Inflammatory macrophage treated with lipopolysaccharide for 1 hour (primary cell): ENCODE measurements around the gene TLR5.
A peak's percentile ranks its signal among the peaks of the same experiment; 100 is the strongest.

Experiments used
- DNase-seq, 2 donors: peaks; one replicate each; pipeline ENCODE4 v3.0.0-alpha.2; 2020 to 2022

The TLR5 gene

DNA sequence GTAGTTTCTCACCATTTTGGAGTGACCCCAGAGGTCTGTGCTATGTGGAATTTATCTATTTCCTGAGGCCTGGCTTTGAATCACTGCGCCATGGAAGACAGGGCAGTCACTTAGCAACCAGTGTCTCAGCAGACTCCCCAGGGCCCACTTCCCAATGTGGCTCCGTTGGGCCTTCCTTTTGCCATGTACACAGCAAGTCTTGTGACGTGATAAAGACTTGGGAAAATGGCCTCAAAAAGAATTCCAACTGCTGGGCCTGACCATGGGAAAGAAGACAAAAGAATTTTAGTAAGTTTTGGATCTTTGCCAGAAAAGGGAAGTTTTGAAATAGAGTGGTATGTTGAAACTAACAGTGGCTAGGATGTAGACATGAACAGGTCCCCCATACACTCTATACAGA, 36.2 kb downstream of the TLR5 start:
- peak in 1 of 2 donors; percentile 28 for DNase-seq

DNA sequence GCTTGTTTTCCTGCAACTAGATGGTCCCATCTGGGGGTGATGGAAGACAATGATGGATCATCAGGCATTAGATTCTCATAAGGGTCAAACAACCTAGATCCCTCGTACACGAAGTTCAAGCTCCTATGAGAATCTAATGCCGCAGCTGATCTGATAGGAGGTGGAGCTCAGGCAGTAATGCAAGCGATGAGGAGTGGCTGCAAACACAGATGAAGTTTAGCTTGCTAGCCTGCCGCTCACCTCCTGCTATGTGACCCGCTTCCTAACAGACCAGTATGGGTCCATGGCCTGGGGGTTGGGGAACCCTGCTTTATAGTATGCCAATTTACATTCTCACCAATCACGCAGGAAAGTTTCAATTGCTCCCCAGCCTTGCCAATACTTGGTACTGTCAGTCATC, 37.5 kb downstream of the TLR5 start:
- DNase-seq: no peak

DNA sequence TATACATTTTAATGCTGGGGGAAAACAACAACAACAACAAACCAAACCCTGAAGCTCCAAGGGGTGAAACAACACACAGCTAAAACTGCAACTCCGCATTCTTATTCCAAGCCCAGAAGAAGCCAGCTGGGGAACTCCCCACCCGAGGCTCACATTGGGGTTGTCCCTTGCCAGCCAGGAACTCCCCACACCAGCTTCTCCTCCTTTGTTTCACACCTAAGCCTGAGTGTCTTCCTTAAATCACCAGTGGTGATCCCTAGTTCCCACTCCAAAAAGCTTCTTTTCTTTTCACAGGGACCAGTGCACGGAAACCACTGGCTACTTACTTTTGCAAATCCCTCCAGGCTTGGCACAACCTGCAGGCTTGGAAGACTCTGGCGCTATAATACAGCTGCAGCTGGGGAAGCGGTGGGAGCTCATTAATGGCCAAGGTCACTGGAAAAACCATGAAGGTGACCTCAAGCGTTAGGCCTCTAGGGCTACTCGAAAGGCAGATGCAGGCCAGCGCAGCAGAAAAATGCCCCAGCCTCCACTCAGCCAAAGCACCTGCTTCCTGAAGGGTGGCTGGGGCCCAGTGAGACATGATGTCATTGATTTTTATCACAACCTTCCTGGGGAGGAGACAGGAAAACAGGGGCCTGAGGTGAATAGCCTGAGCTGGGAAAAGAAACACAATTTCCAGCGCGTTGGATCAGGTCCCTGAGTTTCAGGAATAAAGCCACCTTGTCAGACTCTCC, 40.1 kb downstream of the TLR5 start:
- no peak for DNase-seq

DNA sequence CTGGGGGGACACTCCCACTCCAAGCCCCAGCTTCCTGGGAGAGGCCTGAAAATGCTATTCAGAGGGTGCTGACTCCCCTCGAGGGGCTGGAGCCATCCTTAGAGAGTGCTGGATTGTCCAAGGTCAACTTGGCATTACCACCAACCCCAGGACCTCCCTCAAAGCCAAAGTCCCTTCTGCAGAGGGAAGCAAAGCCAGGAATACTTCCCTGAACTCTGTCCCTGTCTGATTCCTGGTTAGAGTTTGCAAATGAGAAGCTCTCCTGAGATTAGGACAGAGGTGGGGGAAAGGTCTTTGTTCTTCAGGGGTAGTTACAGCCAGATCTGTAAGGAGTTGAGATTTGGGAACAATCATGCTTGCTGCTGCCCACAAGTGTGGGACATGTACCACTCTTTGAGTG, 45.3 kb downstream of the TLR5 start:
- no peak for DNase-seq

DNA sequence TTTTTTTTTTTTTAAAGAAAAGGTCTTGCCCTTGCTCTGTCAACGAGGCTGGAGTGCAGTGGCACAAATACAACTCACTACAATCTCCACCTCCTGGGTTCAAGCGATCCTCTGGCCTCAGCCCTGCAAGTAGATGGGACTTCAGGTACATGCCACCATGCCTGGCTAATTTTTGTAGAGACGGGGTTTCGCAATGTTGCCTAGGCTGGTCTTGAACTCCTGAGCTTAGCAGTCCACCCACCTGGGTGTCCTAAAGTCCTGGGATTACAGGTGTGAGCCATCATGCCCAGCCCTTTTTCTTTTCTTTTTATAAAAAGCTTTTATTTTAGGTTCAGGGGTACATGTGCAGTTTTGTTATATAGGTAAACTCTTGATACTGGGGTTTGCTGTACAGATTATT, 47.2 kb downstream of the TLR5 start:
- DNase-seq: no peak

DNA sequence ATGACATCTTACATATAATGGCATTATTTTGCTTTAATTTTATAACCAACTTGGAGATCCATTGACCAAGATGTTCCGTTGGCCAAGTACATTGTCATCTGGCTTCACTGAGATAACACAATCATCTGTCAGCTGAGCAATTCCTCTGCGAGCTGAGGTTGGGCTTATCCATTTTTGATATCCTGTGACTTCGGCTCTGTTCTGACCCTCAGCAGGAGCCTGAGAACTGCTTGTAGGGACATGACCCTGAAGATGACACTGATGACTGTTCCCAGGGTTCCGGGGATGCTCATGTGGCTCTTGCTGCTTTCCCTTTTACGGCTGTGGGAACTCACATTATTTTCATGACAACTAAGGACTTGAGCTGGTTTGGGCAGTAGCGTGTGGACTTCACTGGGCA, 51.2 kb downstream of the TLR5 start:
- DNase-seq: no peak

DNA sequence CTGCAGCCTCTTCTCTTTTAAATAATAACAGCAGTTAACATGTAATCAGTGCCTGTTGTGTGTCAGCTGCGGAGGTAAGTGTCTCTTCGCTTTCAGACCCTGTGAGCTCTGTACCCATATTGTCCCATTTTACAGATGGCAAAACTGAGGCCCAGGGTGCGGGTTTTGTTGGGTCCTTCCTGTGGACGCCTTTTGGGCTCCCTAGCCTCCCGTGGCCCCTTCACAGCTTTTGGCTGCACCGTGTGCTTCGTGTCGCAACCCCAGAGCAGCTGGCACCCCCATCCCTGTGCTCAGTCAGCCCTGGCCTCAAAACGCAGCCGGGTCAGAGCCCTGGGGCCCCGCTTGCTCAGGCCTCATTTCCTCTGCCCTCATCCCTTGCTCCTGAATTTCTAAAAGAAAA, 53.8 kb downstream of the TLR5 start:
- DNase-seq: no peak

DNA sequence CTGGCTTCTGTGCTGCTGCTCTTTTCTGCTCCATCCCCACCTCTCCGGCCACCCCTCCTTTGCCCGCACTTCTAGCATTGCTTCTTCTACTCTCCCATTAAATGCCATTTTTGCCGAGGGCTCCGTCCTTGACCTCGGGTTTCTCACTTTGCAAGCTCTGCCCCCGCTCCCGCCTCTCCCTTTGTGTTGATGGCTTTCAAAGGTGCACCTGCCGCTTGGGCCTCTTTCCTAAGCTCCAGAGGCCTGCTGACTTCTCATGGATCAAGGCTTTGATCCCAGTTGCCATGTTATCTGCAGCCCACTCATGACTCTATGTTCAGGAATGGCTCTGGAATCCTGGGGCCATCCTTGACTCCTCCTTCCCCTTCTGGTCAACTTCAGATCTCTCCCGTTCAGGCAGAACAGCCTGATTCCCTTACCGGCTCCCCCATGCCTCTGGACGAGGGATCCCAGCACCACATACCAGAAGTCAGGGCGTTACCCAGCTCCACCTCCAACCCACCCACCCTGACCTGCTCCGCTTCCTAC, 54.3 kb downstream of the TLR5 start:
- no peak for DNase-seq

DNA sequence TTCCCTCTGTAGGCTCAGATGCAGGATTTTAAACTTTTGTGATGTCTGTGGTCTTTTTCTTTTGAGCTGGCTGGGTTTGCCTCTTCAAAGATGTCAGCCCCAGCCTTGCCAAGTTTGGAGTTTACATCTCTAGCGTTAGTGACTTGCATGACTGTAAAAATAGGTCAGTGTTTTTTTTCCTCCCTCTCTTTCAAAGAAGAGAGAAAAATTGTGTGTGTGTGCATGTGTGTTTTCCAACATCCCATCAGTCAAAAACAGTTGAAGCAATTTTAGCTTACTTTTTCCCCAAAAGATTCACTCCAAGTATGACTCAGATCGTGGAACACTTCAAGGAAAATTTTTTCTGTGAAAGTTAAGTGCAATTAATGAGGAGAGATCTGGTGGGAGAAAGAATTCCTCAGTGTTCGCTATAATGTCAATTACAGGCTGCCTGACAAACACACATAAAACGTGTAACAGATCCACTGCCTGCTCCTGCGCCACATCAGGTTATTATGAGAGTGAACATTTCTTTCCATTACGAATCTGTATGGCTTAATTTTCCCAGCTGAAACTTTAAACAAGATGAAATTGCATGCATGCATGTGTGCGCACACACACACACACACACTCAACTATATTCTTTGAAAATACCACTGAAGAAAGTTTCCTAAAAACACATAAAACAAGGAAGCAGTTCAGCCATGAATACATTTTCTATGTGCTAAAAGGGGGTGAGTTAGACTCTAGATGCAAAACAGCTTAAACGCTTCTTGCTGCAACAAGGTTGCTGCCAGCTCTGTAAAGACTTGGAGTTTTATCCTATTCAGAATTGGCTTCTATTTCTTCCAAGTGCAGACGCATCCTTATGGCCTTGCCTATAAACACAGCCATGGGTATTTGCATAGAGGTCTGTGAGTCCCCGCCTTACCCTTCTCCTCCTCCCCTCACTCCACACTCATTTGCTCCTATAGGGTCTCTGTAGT, 55.5 kb downstream of the TLR5 start:
- DNase-seq: no peak

DNA sequence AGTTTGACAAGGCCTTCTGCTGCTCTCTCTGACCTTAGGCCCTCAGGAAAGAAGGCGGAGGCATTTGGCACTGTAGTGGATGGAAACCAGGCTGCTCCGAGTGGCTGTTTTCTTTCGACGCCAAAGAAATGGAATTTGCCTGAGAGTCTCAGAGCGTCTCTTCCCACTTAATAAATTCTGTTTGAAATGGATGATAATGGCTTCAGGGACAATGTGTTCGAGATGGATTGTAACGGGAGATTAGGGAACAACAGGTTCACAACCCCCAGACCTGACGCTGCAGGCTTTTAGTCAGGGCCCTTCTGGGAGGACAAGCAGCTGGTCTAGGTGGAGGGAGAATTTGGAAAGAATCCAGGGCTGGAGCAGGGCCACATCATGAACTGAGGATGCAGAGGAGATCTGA, 58.6 kb downstream of the TLR5 start:
- no peak for DNase-seq

DNA sequence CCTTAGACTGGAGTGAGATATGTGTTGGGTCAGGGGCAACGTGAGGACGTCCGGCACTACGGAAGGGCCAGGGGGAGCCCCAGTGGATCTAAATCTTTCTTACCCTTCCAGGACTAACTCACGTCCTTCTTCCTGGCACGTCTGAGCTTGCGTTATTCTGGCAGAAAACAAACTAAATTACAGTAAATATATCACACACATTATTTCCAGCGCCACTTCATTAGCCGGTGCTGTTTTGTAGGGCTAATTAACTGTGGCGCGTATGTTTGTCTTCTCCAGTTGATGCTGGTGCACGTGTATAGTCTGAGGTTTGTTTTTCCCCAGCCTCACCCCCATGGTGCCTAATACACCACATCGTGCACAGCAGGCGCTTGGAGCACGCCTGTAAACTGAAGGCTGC, 59.2 kb downstream of the TLR5 start:
- DNase-seq: no peak

DNA sequence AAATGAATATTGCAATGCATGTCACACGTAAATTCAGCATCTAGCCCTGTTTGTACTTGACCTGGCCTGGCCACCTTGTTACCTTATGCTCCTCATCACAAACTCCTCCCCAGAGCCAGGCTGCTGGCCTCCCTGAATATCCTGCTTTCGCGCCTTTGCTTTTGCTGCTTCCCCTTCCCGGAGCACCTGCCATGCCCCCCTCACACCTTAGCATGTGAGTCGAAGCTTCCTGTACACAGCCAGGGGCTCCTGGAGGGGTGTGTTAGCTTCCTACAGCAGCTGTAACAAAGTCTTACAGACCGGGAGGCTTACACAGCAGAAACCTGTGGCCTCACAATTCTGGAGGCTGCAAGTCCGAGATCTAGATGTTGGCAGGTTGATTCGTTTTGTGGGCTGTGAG, 60.1 kb downstream of the TLR5 start:
- no peak for DNase-seq

DNA sequence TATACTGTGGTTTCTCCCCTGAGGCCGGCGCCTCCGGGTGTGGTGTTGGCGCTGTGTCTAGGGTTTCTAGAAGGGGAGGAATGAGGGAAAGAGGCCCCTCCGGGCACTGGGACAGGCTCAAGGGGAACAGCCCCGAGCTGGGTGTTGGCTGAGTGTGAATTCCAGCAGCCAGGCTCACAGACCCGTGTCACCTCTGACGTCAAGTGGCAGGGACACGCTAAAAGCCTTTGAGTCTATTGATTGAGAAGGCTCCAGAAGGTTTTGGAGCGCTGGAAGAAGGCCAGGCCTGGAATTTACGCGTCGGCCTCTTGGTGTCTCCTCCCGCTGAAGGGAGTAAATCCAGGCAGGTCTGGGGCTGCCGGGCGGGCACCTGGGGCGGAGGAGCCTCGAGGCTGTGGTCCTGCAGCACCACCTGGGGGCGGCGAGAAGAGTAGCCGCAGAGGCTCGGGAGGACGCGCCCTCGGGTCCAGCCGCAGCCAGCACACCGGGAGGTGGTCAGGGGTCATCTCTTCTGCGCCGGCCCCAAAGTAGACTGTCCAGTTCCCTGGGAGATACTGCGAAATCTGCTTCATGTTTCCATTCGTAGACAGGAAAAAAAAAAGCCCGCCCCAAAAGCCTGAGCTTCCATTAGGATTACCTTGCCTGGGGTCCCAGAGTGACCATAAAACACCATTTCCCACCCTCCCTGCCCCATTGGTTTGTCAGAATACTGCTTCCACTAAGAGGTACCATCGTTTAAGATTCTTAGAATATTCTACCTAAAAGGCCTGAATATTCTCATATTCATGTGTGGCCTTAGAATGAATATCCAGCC, 61.7 kb downstream of the TLR5 start:
- DNase-seq: peak; percentile 62

DNA sequence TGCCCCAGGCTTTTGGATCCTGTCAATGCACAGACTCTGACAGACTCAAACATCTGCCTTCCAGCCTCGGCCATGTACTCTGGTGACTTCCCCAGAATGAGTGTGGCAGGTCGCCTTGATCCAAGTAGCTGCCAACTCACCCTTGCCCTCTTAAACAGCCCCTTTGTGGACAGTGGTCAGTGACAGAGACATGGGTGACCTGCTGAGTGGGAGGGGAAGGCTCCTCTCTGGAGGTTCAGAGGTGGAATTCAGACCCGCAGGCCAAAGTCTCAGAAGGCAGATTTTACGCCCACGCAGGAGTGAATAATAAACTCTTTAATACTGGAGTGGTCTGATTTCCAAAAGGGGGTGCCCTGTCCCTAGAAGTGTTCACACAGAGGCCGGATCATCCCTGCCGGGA, 63.5 kb downstream of the TLR5 start:
- no peak for DNase-seq

DNA sequence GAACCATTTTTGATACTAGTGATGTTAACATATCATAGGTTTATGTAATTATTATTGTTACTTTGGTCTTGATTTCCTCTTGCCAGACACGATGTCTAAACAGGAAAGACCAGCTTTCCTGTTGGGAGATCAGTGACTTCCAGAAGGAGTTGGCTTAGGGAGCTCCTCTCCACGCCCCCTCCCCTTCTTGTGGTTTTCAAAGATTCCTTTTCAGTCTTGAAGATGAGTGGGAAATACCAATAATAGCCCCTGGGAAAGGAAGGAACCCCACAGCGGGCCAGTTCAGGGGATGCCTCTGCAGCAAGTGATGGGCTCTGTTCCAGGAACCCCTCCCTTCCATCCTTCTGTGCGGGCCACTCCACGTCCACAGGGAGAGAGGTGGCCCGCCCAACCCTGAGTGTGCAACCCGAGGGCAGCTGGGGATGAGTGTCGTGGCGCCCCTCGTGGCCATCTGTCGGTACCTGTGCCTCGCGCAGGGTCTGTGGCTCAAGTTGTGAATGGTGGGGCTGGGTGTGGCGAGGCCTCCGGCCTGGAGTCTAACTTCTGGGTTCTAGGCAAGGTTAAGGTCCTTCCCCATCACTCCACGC, 65.7 kb downstream of the TLR5 start:
- DNase-seq: no peak

DNA sequence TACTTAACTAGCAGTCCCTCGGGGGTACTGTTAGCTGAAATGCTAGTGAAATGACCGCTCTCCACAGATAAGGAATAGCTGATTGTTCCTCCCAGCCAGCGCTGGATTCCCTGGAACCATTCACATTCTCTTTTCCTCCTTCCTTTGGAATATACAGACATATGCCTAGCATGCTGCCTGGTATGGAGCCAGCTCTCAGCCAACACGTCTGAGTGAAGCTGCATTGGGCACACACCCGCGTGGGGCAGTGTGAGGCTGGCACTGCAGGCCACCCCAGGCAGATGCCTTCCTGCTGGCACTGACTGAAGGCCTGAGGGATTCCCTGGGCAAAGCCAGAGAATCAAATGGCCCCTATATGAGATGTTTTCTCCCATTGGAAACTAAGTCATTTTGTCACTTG, 66.7 kb downstream of the TLR5 start:
- DNase-seq: no peak

DNA sequence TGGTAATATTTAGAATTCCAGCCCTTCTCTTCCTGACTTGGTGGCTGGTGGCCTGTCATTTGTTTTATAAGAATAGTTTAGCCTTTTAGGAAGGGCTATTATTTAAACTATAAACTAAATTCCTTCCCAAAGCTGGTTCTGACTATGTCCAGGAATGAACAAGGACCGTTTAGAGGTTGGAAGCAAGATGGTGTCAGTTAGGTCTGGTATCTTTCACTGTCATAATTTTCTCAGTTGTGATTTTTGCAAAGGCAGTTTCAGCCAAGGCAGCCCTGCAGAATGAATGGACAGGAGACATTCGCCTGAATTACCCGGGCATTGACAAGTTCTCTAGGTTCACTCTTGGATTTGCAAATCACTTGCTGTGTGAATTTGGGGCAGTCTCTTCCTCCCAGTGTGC, 67.2 kb downstream of the TLR5 start:
- DNase-seq: no peak

DNA sequence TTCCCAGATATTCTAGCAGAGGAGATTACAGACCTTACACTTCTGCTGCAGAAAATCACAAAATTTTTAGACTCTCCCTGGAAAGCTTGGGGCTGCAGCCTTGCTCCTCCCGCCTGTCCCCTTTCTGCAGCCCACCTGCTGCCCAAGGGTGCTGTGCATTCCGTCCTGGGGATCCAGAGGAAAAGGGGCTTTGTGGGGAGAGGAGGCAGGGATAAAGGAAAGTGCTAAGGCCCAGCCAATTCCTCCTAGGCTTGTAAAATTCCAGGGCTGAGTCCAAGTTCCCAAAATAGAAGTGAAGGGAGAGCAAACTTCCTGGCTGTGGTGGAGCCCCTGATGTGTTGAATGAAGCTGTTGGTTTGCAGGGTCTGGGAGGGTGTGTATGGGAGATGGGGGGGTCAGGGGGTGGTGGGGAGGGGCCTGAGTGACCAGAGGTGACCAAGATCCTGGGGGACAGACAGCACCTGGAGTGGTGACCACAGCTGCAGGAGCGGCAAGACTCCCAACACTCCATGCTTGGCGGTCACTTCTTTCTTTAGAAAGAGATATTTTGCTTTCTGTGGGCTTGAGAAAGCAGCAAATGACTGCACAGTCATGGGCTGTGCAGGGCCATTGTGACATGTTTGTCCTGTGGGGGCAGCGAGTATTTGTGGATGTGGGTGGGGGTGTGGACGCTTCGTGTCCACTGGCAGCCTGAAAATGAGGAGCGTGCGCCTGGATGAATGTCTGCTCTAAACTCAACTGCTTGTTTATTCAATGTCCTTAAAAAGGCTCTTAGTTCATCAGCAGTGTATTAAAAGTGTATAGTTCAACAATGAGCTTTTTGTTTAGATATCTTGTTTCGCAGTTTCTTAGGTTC, 68.4 kb downstream of the TLR5 start:
- DNase-seq: no peak

DNA sequence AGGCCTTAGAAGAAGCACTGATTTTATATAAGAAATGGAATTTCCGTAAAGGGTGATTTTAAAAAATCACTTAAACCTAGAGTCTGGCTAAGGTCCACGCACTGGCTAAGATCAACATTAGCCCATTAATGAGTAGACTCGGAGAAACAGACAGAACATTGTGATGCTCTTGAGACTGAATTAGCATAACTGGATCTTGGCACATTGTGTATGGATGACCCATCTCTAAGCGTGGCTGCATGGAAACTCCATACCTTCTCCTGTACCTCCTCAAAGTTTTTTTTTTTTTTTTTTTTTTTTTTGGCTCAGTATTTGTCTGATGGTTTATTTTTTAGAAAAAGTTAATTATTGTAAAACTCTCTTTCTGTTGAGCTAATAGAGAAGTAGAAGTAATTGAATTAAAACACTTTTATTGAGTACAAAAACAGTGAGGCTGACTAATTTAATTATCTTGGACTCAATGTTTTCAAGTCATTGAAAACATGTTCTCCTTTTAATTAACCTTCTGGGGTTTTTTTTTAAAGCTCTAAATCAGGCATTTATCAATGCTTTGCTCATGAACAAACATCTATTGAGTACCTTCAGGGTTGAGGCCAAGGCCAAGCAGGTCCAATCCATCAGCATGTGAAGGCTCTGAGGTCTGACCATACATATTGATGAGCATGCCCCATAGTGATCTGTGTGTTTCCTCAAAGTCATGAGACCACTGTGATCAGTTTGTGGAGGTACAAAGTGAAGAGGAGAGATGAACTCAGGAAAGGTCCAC, 74.0 kb downstream of the TLR5 start:
- DNase-seq: no peak

DNA sequence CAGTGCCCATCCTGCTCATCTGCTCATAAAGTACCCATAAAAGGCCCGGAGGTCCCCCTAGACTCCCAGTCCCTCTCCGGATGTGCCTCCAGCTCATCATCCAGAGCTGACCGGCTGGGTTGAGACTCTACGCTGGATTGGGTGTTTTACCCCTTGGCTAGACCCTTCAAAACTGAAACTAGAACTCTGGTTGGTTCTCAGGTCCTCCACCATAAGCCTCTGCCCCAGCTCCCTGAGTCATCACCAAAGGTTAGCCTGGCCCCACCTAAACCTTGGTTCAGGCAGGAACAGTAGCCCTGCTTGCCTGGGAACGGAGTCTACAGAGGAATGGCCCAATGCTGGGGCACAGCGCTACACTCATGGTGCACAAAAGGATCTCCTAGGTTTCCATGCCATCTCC, 75.1 kb downstream of the TLR5 start:
- no peak for DNase-seq

DNA sequence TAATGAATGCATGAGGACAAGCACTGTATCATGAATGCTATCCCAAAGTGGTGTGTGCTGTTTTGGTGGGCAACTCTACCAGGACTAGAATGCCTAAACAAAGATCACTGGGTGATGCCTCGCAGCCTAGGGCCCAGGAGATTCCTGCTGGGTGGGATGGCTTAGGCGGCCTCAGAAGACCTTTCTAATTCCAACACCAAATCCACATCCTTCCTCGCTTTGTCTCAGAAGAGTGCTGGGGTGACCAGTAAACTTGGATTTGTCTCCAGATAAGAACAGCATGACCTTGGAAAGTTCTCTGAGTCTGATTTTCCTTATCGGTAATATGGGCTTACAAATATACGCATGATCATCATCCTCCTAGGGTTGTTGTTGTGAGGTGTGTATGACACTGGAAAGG, 76.6 kb downstream of the TLR5 start:
- no peak for DNase-seq
